ENCODE results near the gene TCF7L2.

TCF7L2 gene

DNA sequence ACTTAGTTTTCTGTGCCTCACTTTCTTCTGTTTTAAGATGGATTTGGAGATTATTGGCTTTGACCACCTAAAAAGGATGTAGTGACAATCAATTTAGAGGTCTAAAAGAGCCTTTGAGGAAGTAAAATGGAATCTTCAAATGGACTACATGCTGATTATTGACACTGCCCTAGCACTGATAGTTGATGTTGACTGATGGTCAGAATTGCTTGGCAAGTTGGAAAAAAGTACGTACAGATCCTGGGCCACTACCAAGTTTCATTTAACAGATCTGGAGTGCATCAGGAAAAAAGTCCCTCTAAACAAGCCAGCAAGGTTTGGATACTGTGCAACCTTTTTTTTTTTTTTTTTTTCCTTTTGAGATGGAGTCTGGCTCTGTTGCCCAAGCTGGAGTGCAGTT lies 81.1 kb downstream of the TCF7L2 start:
- no peak overlapping the region for H3K27ac ChIP-seq
- TF ChIP-seq, protein P1, sequence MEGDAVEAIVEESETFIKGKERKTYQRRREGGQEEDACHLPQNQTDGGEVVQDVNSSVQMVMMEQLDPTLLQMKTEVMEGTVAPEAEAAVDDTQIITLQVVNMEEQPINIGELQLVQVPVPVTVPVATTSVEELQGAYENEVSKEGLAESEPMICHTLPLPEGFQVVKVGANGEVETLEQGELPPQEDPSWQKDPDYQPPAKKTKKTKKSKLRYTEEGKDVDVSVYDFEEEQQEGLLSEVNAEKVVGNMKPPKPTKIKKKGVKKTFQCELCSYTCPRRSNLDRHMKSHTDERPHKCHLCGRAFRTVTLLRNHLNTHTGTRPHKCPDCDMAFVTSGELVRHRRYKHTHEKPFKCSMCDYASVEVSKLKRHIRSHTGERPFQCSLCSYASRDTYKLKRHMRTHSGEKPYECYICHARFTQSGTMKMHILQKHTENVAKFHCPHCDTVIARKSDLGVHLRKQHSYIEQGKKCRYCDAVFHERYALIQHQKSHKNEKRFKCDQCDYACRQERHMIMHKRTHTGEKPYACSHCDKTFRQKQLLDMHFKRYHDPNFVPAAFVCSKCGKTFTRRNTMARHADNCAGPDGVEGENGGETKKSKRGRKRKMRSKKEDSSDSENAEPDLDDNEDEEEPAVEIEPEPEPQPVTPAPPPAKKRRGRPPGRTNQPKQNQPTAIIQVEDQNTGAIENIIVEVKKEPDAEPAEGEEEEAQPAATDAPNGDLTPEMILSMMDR (conservative IDR thresholded peaks at IDR 0.05): no peak
- no peak for TF ChIP-seq ZFX (IDR thresholded peaks at IDR 0.05)

DNA sequence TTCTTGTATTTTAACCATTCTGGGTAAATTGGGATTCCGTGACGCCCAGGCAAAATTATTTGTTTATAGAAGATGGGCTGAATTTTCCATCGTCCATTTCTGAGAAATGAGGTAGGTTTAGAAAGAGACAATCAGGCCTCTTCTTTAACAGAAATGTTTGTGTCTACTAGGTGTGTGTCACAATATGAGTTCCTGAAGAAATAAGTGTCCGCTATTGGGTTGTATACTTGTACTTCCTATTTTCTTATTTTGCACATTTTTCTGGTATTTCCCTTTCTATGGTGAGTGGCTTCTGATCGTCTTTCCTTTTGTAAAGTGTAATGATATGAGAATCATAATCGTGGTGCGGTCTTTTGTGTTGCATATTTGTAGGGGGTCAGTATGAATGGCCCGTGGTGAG lies 83.9 kb downstream of the TCF7L2 start:
- TF ChIP-seq, protein P1 (conservative IDR thresholded peaks at IDR 0.05): no peak
- no peak for TF ChIP-seq ZFX (IDR thresholded peaks at IDR 0.05)
- H3K27ac ChIP-seq: no peak overlapping the region

DNA sequence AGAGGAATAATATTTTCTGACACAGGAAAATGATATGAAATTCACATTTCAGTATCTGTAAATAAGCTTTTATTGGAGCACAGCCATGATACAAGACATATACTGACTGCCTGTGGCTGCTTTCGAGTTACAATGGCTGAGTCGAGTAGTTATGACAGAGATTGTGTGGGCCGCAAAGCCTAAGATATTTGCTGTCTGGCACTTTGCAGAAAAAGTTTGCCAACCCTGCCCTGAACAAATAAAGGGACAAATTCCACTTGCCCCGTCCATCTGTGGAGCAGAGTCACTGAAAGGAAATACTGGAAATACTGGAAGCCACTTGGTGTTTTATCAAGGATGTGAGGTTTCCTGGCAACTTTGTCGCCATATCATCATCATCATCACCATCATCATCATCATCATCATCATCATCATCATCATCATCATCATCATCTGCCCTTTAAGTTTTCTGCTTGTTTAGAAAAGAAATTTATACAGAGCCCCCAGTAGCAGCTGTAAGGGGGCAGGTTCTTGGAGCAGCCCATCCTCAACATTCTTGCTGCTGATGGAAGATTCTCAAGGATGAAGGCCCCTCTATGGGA lies 85.8 kb downstream of the TCF7L2 start:
- H3K27ac ChIP-seq: no peak overlapping the region
- TF ChIP-seq, protein P1 (conservative IDR thresholded peaks at IDR 0.05): no peak
- no peak for TF ChIP-seq ZFX (IDR thresholded peaks at IDR 0.05)

DNA sequence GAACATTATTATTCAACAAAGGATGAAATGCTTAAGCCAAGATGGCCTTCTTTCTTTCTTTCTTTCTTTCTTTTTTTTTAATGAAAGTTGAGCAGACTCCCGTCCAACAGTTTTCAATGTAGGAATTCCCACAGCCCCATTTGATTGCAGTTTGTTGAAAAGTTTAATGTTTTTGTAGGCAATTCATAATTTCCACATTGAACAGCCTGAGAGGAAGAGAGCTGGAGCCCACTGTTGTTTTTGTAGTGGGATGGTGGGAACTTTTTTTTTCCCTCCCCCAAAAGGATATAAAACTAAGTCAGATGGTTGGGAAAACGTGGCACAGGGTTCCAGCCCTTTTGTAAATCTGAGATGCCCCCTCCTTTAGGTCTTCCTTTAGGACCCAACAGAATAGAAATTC lies 86.6 kb downstream of the TCF7L2 start:
- TF ChIP-seq, protein P1 (conservative IDR thresholded peaks at IDR 0.05): no peak
- no peak for TF ChIP-seq ZFX (IDR thresholded peaks at IDR 0.05)
- no peak overlapping the region for H3K27ac ChIP-seq

DNA sequence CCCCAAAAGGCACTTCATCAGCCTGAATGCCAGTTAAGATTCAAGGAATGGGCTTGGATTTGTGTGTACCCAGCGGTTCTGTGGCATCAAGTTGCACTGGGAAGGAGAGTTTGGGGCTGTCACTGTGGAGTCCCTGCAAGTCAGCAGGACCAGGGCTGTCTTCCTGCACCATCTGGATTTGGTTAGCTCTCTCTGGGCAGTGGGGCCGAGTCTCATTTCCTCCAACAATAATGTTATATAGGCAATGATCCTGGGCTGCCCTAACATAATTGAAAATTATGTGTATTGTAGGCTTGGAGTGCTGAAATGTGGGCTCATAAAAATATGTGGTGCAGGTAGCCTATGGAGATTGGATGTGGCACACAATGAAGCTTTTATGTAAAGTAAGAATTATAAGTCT lies 87.2 kb downstream of the TCF7L2 start:
- TF ChIP-seq ZFX (IDR thresholded peaks at IDR 0.05): no peak
- TF ChIP-seq, protein P1 (conservative IDR thresholded peaks at IDR 0.05): no peak
- H3K27ac ChIP-seq: no peak overlapping the region

DNA sequence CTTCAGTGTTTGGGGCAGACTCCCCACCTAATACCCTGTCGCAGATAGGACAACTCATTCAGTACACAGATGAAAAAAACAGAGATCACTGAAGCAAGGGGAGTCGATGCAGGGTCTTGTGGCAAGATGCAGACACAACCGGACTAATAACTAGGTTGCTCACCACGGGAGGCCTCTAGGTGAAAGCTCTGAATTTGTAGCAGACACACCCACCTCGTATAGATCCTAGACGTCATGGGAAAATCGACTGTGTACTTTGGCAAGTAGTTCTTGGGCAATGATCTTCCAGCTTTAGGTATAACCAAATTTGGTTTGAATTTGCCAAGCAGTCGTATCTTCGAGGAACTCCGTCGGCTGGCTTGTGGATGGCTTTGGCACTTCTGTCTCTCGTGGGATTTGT lies 88.1 kb downstream of the TCF7L2 start:
- no peak overlapping the region for H3K27ac ChIP-seq
- TF ChIP-seq, protein P1 (conservative IDR thresholded peaks at IDR 0.05): no peak
- TF ChIP-seq ZFX (IDR thresholded peaks at IDR 0.05): no peak

DNA sequence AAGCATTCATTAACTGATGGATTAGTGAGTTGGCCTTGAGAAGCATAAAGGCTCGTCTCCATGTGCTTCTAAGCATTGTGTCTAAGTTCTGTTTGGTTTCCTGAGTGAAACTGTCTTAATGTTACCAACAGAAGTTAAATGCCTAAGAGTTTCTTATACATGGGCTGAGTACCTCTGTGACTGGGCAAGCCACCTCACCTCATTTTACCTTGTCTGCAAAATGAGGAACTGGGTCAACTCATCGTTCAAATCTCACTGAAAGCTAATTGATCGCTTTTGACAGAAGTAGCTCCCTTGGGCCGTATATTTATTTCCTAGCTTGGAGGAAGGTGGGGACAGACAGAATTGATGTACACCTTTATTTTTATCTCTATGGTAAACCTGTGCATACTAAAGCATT lies 88.9 kb downstream of the TCF7L2 start:
- TF ChIP-seq ZFX (IDR thresholded peaks at IDR 0.05): no peak
- TF ChIP-seq, protein P1 (conservative IDR thresholded peaks at IDR 0.05): no peak
- H3K27ac ChIP-seq: no peak overlapping the region
